EH (cell line): ENCODE measurements around the gene CHMP6.

Experiments
- DNase-seq: peaks from one replicate; pipeline ENCODE4 v3.0.0-alpha.2; 2015; ENCODE audit warnings: low read depth

CHMP6 gene

DNA sequence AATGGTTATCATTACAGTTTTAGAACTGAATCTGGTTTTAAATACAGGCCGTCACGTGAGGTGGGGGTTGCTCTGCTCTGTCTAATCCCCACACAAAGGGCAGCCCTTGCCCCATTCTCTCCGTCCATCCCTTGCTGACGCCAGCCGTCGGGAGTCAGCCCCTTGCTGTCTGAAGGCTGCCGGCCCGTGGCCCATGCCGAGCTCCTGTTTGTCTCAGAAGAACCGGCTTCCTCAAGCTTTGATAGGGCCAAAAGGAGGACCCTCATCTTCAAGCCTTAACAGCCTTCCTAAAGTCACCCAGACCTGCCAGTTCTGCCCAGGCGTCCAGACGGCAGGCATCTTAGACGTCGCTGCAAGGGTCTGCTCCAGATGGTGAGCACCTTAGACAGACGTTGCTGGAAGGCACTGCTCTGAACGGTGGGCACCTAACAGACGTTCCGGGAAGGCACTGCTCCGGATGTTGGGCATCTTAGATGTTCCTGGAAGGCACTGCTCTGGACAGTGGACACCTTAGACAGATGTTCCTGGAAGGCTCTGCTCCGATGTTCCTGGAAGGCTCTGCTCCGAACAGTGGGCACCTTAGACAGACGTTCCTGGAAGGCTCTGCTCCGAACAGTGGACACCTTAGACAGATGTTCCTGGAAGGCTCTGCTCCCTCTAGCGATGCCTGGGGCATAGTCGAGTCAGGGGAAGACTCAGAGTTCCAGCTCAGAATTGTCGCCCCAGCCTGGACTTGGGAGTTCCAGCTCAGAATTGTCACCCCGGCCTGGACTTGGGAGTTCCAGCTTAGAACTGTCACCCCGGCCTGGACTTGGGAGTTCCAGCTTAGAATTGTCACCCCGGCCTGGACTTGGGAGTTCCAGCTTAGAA, 35.1 kb upstream of the CHMP6 start:
- no peak for DNase-seq

DNA sequence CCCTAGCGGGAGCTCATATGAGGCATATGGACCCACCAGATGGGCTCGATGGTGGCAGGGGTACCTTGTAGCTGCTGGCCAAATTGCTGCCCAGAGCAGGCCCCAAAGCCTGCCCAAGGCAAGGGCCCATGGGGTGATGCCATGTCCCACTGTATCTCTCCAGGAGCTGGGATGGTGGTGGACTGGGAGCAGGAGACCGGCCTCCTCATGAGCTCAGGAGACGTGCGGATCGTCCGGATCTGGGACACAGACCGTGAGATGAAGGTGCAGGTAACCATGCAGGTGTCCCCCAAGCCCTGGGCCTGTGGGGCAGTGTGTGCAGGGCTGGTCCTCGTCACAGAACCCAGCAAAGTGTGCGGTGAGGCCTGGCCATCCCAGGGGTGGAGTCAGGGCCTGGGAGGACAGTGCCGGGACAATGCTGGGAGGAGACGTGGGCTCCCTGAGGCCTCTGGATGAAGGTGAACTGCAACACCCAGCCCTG, 34.1 kb upstream of the CHMP6 start:
- DNase-seq, result no peak

DNA sequence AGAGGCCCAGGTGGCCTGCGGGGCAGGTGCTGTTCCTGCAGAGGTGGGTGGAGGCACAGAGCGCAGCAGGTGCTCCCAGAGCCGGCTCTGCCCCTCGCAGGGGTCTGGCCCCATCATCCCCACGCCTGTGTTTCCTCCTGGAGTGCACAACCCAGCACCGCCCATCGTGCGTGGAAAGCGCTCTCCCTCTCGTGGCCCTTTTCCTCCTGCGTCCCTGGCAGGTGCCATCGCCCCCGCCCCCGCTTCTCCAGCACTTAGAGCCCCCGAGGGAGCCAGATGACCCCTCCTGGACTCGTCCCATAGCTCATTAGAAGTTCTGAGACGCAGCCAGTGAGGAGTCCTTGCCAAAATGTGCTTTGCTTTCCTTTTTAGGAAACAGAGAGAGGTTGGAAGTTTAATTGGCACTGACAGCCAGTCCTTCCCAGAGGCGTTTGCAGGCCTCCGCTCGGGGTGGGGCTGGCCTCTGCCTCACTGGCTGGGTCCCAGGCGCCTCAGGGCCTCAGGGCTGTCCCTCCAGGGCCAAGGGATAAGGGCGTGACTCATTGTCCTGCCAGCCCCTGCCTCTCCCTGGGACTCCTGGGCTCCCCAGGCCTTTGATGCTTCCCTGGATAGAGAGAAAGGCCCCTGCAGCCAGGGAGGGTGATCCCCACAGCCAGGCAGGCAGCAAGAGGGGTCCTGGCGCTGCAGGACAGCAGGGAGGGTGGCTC, 32.2 kb upstream of the CHMP6 start:
- peak; percentile 95 for DNase-seq

DNA sequence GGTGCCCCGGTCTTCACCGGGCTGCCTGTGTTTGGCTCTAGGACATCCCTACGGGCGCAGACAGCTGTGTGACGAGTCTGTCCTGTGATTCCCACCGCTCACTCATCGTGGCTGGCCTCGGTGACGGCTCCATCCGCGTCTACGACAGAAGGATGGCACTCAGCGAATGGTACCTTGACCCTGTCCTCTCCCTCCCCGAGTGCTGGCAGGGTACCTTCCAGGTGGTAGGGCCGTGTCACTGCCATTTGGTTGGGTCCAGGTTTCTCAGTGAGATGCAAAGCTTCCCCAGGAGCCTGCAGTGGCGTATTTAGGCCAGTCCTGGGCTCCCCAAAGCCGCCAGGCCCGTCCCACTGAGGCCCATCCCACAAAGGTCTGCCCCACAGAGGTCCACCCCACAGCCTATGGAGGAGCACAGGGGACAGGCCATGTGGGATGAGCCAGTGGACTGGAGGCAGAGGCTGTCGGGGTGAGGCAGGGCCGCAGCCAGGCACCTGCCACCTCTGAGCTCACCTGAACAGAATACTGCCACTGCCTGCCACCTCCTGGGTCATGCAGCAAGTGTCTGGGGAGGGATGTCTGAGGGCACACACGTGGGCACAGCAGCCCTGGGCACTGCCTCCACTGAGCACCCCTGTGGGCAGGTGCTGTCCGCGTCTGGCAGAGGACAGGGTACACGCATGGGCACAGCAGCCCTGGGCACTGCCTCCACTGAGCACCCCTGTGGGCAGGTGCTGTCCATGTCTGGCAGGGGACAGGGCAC, 31.4 kb upstream of the CHMP6 start:
- DNase-seq, result no peak

DNA sequence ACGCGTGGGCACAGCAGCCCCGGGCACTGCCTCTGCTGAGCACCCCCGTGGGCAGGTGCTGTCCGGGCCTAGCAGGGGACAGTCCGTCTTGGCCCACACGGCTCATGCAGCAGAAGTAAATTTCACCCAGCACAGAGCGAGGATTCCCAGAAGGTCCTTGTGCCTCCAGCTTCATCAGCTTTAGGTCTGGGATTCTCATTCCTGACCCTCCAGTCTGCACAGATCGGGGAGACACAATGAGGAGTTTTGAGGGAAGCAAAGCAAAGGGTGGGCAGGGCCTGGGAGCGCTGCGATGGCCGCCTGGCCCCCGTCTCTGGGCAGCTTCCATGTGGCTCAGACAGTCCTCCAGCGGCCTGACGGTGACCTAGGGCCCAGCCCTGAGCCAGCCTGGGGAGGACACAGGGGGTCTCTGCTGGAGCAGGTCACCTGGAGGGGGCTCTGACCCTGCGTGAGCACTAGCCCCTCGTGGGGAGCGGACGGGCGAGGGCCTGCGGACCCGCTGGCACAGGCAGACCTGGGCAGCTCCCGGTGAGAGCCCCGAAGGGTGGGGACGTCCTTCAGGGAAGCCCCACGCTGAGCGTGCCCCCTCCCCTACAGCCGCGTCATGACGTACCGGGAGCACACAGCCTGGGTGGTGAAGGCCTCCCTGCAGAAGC, 30.7 kb upstream of the CHMP6 start:
- DNase-seq, result no peak

DNA sequence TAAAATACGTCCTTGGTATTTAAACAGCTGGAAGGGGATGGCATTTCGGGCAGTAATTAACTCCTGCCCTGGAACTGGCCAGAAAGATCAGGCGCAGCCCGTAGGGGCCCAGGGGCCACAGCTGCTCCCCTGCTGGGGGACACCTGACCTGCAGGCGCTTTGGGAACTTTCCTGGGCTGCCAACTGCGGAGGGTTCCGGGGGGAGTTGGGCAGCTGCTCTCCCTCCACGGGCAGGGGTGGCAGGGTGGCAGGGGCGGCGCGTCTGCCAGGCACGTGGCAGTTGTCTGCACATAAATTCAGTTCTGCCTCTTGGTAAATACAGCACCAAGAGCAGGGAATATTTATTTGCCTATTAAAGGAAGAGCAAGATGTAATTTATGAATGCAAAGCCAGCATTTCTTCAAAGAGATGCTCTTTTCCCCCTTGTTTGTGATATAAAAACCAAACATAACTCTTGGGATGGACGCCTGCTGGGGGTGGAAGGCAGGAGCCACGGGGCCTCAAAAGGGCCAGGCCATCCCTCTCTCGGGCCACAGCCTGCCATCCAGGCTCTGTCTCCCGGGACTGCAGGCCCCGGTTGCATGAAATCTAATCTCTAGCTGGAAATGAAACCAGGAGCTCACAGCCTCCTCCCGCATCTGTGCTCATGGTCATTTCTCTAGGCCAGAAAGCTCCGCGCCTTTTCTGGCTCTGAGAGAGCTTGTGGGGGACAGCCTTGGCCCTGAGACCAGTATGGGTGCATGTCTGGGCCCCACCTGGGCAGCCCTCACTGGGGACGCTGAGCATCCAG, 29.9 kb upstream of the CHMP6 start:
- DNase-seq, result no peak

DNA sequence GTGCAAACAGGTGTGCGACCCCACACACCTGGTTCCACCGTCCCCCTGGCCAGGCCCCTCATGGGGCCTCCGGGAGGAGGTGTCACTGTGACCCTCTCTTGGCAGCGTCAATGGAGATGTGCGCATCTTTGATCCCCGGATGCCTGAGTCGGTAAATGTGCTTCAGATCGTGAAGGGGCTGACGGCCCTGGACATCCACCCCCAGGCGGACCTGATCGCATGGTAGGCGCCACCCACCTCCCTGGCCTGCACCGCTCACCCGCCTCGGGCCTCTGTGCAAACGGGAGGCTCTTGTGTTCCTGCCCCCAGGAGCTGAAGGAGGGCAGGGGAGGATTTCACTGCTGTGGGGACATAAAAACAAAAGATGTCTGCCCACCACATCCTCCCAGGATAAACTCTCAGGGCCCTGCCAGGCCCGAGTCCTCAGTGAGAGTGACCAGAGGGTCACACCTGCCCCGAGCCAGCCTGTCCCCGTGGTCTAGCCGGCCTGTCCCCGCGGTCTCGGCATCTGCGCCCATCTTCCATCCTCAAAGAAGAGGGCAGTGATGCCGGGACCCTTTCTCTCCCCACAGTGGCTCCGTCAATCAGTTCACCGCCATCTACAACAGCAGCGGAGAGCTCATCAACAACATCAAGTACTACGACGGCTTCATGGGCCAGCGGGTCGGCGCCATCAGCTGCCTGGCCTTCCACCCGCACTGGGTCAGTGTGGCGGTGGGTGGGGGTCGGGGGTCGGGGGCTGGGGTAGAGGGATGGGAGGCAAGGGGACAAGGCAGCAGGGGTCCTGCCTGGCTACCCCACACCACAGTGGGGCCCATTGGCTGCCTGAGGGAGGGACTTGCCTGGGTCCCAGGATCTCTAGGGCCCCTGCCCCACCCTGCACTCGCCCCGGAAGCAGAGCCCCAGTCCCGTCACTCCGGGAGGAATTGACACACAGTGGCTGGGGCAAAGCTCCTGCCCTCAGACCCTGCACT, 29.0 kb upstream of the CHMP6 start:
- DNase-seq, result no peak

DNA sequence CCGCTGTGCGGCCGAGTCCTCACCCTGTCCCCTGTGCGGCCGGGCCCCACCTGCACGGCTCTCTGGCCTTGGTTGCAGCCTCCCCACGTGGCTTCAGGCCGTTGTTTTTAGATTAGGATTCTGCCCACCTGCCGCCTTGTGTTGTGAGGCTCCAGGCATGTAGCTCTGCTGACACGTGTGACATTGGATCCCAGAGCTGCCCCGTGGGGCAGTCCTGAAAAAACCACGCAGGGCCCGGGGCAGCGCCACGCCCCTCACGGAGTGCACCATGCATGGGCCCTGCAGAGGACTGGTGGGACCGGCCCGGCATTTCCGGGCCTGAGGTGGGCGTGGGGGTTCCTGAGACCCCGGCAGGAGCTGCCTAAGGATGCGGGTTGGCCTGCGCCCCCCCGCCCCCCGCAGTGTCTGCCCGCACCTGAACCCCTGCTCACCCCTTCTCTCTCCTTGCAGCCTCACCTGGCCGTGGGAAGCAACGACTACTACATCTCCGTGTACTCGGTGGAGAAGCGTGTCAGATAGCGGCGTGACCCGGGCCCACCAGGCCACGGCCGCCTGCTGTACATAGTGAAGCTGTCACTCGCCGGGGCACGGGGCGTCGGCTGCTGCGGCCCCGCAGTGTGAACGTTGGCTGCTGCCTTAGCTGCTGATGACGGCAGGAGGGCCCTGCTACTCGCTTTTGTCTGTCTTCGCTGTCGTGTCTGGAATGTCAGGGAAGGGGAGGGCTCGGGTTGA, 27.7 kb upstream of the CHMP6 start:
- no peak for DNase-seq

DNA sequence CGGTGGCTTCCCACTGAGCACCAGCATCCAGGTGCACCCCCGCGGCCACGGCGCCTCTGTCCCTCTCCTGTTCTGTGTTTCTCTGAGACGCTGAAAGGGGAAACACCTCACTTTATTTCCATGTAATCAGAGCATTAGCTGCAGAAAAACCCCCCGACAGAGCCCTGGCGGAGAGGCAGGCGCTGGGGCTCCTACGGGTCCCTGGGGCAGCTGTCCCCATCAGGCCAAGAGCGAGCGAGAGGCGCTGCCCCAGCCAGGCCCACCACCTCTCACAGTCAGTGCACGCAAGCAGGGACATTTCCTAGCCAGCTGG, 27.1 kb upstream of the CHMP6 start:
- DNase-seq, result no peak

DNA sequence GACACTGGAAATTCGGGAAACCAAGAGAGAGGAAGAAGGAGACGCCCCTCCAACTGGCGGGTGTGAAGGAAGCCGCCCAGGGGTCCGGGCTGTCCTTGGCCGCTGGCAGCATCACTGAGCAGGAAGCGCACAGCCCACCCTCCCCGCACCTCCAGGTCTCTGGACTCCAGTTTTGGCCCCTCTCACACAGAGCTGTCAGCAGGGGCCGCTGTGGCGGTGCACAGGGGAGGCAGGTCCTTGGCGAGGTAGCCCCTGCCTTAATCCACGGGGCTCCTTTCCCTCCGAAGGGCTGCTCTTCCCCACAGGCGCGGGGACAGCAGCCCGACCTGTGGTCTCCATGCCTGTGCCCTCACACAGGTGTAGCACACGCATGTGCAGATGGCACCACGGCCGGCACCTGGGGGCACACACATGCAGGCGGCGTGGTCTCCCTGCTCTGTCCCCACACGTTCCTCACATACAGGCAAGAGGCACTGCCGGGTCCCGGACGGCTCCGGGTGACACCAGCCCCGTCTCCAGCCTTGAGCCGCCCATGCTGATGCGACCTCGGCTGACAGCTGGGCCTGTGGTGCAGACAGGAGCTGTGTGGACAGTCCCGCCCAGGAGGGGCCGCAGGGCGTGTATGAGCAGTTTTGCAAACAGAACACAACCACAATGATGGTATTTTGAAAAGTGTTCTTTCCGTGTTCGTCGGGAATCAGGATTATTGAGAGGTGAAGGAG, 26.6 kb upstream of the CHMP6 start:
- DNase-seq, result no peak

DNA sequence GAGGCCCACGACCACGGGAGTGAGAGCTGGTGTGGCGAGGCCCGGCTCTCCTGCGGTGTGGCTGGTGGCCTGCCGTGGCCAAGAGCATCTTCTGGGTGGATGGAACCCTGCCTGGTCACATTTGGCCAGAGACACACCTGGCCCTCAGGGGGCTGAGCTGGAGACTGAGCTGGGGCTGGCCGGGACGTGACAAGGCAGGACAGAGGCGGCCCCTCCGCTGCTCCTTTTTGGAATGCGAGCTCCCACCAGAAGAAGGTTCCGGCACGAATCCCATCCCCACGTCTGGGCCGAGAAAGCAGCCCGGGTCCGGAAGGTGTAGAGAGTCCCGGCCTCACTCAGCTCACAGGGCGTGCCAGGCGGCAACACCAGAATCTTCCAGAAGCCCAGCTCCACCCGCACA, 26.0 kb upstream of the CHMP6 start:
- no peak for DNase-seq

DNA sequence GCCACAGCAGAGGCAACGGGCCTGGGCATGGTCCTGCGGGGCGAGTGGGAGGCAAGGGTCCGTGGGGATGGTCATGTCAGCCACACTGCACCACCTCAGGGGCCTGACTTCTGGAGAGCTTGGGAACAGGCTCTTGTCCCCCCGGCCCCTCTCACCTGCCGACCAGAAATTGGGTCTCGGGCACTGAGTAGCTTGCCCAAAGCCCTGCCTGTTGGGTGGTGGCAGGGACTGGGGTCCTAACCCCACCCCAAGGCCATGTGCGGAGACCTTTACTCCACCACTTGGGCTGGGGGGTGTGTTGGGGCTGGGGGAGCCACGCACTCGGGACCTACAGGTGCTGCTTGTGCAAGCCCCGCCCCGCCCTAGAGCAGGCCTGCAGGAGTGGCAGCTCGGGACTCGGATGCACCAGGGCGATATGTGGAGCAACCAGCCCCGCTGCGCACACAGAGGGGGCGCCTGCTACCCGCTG, 24.2 kb upstream of the CHMP6 start:
- no peak for DNase-seq

DNA sequence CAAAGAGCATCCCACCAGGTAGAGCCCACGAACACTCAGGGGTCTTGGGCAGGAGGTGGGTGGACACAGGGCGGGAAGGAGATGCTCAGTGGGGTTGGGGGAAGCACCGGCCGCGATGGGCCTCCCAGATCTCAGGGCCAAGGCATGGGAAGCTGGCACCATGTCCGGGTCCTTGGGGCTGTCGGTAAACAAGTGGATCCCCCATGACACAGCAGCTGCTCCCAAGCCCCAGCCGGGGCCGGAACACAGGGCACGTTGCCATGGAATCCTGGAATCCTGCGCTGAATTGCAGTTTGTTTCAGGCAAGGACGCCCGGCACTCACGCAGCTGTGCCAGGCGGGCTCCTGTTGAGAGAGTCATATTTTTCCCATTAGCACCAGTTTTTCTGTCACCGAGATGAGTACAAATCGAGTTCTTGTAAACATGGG, 23.0 kb upstream of the CHMP6 start:
- peak; percentile 61 for DNase-seq

DNA sequence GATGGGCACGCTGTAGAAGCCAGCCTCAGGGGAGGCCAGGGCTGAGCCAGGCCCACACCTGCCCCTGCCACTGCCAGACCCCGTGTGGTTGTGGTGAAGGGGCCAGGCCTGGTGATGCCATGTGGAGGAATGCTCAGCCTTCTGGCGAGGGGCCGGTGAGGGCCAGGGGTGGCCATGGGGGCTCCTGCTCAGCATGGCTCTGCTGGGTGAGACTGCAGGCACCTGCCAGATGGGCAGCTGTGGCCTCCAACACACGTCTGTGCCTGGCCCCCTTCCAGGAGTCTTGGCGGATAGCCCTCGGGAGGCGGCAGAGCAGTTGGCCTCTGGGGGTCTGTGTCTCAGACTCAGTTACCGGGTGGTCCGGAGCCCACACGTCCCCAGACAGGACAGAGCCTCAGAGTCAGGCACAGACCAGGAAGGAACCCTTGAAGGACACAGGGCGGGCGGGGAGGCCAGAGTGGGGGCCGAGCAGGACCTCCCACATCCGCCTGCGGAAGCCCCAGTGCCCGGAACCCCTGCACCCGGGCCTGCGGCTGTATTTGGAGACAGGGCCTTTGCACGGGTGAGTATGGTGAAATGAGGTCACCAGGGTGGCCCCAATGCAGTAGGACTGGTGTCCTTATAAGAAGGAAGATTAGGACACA, 22.5 kb upstream of the CHMP6 start:
- DNase-seq, result no peak

DNA sequence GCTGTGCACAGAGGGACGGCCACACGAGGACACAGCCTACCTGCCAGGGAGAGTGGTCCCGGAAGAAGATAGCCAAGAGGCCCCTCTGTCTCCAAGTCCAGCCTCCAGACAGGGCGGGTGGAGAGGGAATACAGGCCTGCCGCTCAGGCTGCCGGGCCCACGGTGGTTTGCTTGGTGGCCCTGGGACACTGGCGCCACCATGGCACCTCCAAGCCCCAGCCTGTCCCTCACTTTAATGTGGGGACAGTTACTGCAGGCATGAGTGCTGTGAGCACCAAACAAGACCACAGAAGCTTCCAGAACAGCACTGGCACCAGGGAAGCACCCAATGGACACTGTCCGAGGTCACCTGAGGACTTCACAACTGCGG, 22.0 kb upstream of the CHMP6 start:
- DNase-seq, result no peak

DNA sequence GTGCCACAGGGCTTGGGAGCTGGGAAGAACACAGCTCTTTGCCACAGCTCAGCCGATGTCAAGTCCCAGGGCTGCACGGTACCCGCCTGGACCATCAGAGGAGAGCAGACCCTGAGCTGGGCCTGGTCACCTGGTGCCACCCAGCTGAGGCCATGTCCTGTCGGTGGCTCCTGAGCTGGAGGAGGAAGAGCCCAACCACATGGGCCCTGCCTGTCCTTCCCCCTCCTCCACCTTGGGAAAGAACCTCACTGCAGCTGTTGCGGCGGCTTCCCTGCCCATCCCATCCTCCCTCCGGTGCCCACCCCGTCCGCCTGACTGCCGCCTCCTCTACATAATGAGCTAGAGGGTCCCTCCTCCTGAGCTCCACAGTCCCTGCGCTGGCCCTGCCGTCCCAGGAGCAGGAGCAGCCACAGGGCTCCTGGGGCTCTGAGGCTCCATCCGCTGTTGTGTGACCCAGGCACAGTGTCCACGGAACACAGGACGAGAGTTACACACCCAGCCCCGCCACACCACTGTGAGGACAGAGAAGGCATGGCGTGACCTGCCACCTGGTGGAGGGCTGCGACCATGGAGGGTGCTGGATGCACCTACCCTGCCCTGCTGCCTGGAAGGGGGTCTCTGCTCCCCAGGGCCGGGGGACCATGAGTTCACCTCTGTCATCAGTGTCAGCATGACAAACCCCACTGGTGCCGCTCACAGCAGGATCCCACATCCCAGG, 21.4 kb upstream of the CHMP6 start:
- DNase-seq, result peak; percentile 54
